ENCODE measurements around the gene S100A11. TPM values are rescaled to one million over a fixed set of nuclear protein-coding genes. Genes with fewer than 3 reads are reported as not detected.

S100A11 gene
- 5.1 TPM for total RNA-seq

GRCh38 chr1:152036267-152037216, at the start of gene S100A11:
TSS of gene S100A11 (minus strand) at chr1:152037004. CDS start at chr1:152036915, 89 bp downstream.

GRCh38 chr1:151993734-151994496, 42.9 kb downstream of the S100A11 start, which contains the start of gene S100A10:
TSS of gene S100A10 (minus strand) at chr1:151993859. CDS start at chr1:151986230, 7,629 bp downstream.

Small RNA genes within 50 kb of the gene (small RNA-seq; reads per million reads assigned to genes)
- not detected for gene SPTLC1P4

Other genes starting within 250 kb of the S100A11 start
- gene TDRKH, start 246.5 kb downstream of the S100A11 start, total RNA-seq, result 18.2 TPM
- 0.23 TPM for gene LINGO4, start 231.6 kb downstream of the S100A11 start, total RNA-seq
- 0.23 TPM for gene RORC, start 205.2 kb downstream of the S100A11 start, total RNA-seq
- gene C2CD4D, start 197.2 kb downstream of the S100A11 start, total RNA-seq, result not detected
- gene THEM5, start 183.3 kb downstream of the S100A11 start, total RNA-seq, result not detected
- 9.9 TPM for gene THEM4, start 127.5 kb downstream of the S100A11 start, total RNA-seq
- 16.4 TPM for gene S100A10, start 43.1 kb downstream of the S100A11 start, total RNA-seq
- not detected for gene TCHHL1, start 52.1 kb upstream of the S100A11 start, total RNA-seq
- 0.23 TPM for gene TCHH, start 78.4 kb upstream of the S100A11 start, total RNA-seq
- gene RPTN, start 122.2 kb upstream of the S100A11 start, total RNA-seq, result not detected
- not detected for gene HRNR, start 187.2 kb upstream of the S100A11 start, total RNA-seq